ENCODE results near the gene SIX2.

GRCh38 chr2:44967056-44967455 lies 42.2 kb downstream of the SIX2 start:
- TF ChIP-seq CTCF (IDR thresholded peaks at IDR 0.05) = no peak
- TF ChIP-seq POLR2A (IDR thresholded peaks at IDR 0.05) = no peak
